HepG2 (cell line): ENCODE data around the gene WDR35. TPM values are rescaled to one million over a fixed set of nuclear protein-coding genes. Genes with fewer than 3 reads are reported as not detected.

Experiments
- ATAC-seq: fragments of 200-7000 bp; cut with Tn5 transposase; 3 replicates; pipeline ENCODE4 v1.9.1; 2020; ENCODE audit warnings: mild to moderate bottlenecking, moderate library complexity
- BruUV-seq: library from RNA; stranded (reverse); fragments of 400-500 nt; replicated peaks from 2 replicates; lab custom pipeline; 2021; lab: Mats Ljungman, UMichigan
- CTCF ChIA-PET: fragments of 300-600 bp; formaldehyde crosslinking; extraction: SDS; loops from one replicate; lab custom pipeline; 2021; ENCODE audit warnings: low total read pairs, inconsistent platforms, low intra/inter-chr PET ratio; lab: Yijun Ruan, JAX
- POLR2A ChIA-PET: fragments of 350-600 bp; sonication (Branson Sonifier 250); formaldehyde crosslinking; loops from one replicate; lab custom pipeline; 2020; ENCODE audit warnings: antibody characterized with exemption, inconsistent platforms; lab: Yijun Ruan, JAX
- DNase-seq: peaks from one replicate; pipeline ENCODE4 v3.0.0-alpha.2; 2015; ENCODE audit warnings: low spot score
- FAIRE-seq: peaks from 3 replicates; lab custom pipeline; 2011; peaks lifted over from hg19 to GRCh38; lab: Jason Lieb, UNC
- H2AFZ ChIP-seq: one replicate; pipeline ENCODE4 v1.6.1; 2011; ENCODE audit warnings: low read length, inconsistent platforms
- H3K27ac ChIP-seq: fragments of 300-600 bp; 3 replicates; pipeline ENCODE4 v1.8.0; 2011; ENCODE audit warnings: mixed run types, mild to moderate bottlenecking, mixed read lengths, low read length, inconsistent platforms; ENCODE audit not compliant: insufficient read depth; ENCODE audit errors: extremely low read length
- H3K27me3 ChIP-seq, 2 experiments: fragments of 200-600 bp in 1 of 2; 2 replicates in 1 of 2; 3 replicates in 1 of 2; pipeline versions ENCODE4 v1.6.0 to v1.8.0; 2011; ENCODE audit warnings: low read length in 2 of 2, mild to moderate bottlenecking in 2 of 2, moderate library complexity in 2 of 2, inconsistent platforms in 1 of 2; ENCODE audit not compliant: insufficient read depth in 2 of 2, control insufficient read depth in 1 of 2
- H3K36me3 ChIP-seq, 2 experiments: fragments of 200-600 bp in 1 of 2; replicated peaks in 1 of 2; 2 replicates in 1 of 2; 3 replicates in 1 of 2; pipeline versions ENCODE4 v1.5.1 to v1.8.0; 2011; ENCODE audit warnings: low read length in 2 of 2, inconsistent platforms in 1 of 2; ENCODE audit not compliant: insufficient read depth in 2 of 2, control insufficient read depth in 1 of 2
- H3K4me1 ChIP-seq: 2 replicates; pipeline ENCODE4 v1.5.1; 2012; ENCODE audit warnings: low read length, inconsistent platforms; ENCODE audit not compliant: insufficient read depth
- H3K4me2 ChIP-seq: 2 replicates; pipeline ENCODE4 v1.6.0; 2011; ENCODE audit warnings: low read depth, low read length, inconsistent platforms
- H3K4me3 ChIP-seq, 3 experiments: fragments of 200-600 bp in 1 of 3; sonication (generic), shearing (Covaris generic) in 1 of 3; replicated peaks in 1 of 3; 2 replicates each; pipeline ENCODE4 v1.5.1; 2011 to 2016; ENCODE audit warnings: low read length in 3 of 3, inconsistent platforms in 2 of 3, low read depth in 2 of 3, mild to moderate bottlenecking in 2 of 3, control low read depth in 1 of 3, mixed read lengths in 1 of 3; ENCODE audit not compliant: insufficient read depth in 1 of 3
- H3K79me2 ChIP-seq: one replicate; pipeline ENCODE4 v1.6.1; 2011; ENCODE audit warnings: low read length, inconsistent platforms; ENCODE audit not compliant: insufficient read depth
- H3K9ac ChIP-seq: 2 replicates; pipeline ENCODE4 v1.6.0; 2011; ENCODE audit warnings: mild to moderate bottlenecking, low read depth, low read length, inconsistent platforms; ENCODE audit not compliant: insufficient read depth
- H3K9me3 ChIP-seq: 2 replicates; pipeline ENCODE4 v1.5.1; 2012; ENCODE audit warnings: mild to moderate bottlenecking, low read length
- H4K20me1 ChIP-seq: 2 replicates; pipeline ENCODE4 v1.6.0; 2011; ENCODE audit warnings: inconsistent platforms, mild to moderate bottlenecking, low read length, moderate library complexity; ENCODE audit not compliant: insufficient read depth
- GMEB2 ChIP-seq: IDR thresholded peaks from 2 replicates; pipeline ENCODE4 v1.6.1; 2016; ENCODE audit warnings: missing biosample characterization, missing genetic modification reagents, low read depth
- JUN ChIP-seq: sonication (generic); formaldehyde crosslinking; IDR thresholded peaks from 2 replicates; pipeline ENCODE4 v1.4.0; 2020; ENCODE audit warnings: mild to moderate bottlenecking, missing genetic modification reagents
- JUNB ChIP-seq: sonication (generic); formaldehyde crosslinking; IDR thresholded peaks from 2 replicates; pipeline ENCODE4 v1.8.0; 2022; ENCODE audit warnings: missing genetic modification reagents, mild to moderate bottlenecking, borderline replicate concordance
- KLF13 ChIP-seq: sonication (generic); formaldehyde crosslinking; IDR thresholded peaks from 2 replicates; pipeline ENCODE4 v1.4.0; 2020; ENCODE audit warnings: mild to moderate bottlenecking, missing genetic modification reagents
- MLX ChIP-seq: IDR thresholded peaks from 2 replicates; pipeline ENCODE4 v1.6.1; 2016
- MYNN ChIP-seq: sonication (generic); formaldehyde crosslinking; IDR thresholded peaks from 2 replicates; pipeline ENCODE4 v1.4.0; 2020; ENCODE audit warnings: mild to moderate bottlenecking, low read depth, missing genetic modification reagents
- PPARG ChIP-seq: conservative IDR thresholded peaks from 2 replicates; pipeline ENCODE4 v1.6.1; 2016; ENCODE audit warnings: missing biosample characterization, missing genetic modification reagents
- SAP130 ChIP-seq: IDR thresholded peaks from 2 replicates; pipeline ENCODE4 v1.6.1; 2016; ENCODE audit warnings: low read depth
- SRF ChIP-seq: IDR thresholded peaks from 2 replicates; pipeline ENCODE4 v1.6.1; 2011; ENCODE audit warnings: mild to moderate bottlenecking, low read depth, low read length, moderate library complexity
- SUZ12 ChIP-seq: fragments of 150-350 bp; IDR thresholded peaks from 2 replicates; pipeline ENCODE4 v1.6.1; 2014; ENCODE audit warnings: low read depth, low read length
- TEAD2 ChIP-seq: sonication (generic); formaldehyde crosslinking; IDR thresholded peaks from 2 replicates; pipeline ENCODE4 v1.9.0; 2021; ENCODE audit warnings: missing genetic modification reagents
- ZBTB26 ChIP-seq: IDR thresholded peaks from 2 replicates; pipeline ENCODE4 v1.6.1; 2016; ENCODE audit warnings: missing compliant biosample characterization, missing genetic modification reagents, borderline replicate concordance
- ZNF101 ChIP-seq: sonication (generic); formaldehyde crosslinking; IDR thresholded peaks from 2 replicates; pipeline ENCODE4 v1.4.0; 2020; ENCODE audit warnings: mild to moderate bottlenecking, low read depth, missing genetic modification reagents, borderline replicate concordance
- ZNF20 ChIP-seq: sonication (generic); formaldehyde crosslinking; IDR thresholded peaks from 2 replicates; pipeline ENCODE4 v1.4.0; 2020; ENCODE audit warnings: mild to moderate bottlenecking, moderate library complexity, missing genetic modification reagents
- ZNF276 ChIP-seq: sonication (generic); formaldehyde crosslinking; IDR thresholded peaks from 2 replicates; pipeline ENCODE4 v1.4.0; 2020; ENCODE audit warnings: mild to moderate bottlenecking, low read depth, missing genetic modification reagents
- ZNF570 ChIP-seq: sonication (generic); formaldehyde crosslinking; IDR thresholded peaks from 2 replicates; pipeline ENCODE4 v1.4.0; 2020; ENCODE audit warnings: mild to moderate bottlenecking, missing genetic modification reagents, borderline replicate concordance
- ZNF589 ChIP-seq: sonication (generic); formaldehyde crosslinking; conservative IDR thresholded peaks from 2 replicates; pipeline ENCODE4 v1.8.0; 2022; ENCODE audit warnings: mild to moderate bottlenecking, moderate library complexity, missing genetic modification reagents
- ZNF75D ChIP-seq: sonication (generic); formaldehyde crosslinking; IDR thresholded peaks from 2 replicates; pipeline ENCODE4 v1.8.1; 2023; ENCODE audit warnings: missing genetic modification reagents, mild to moderate bottlenecking, borderline replicate concordance
- WGBS: methylation state at CpG from one replicate; pipeline ENCODE4 v1.1.6; 2017; ENCODE audit warnings: low lambda C conversion rate; 5-methylcytosine and 5-hydroxymethylcytosine counted together
- in situ Hi-C: cut with HindIII; loops from 2 replicates; pipeline ENCODE4 v1.10.0; 2017; ENCODE audit warnings: low pct_unique_long_range_greater_than_20kb; ENCODE audit not compliant: extremely low pct_ligation_motif_present
- intact Hi-C: fragments of 100-400 bp; cut with micrococcal nuclease; formaldehyde crosslinking; loops from one replicate; pipeline ENCODE4 v1.10.0; 2022; ENCODE audit not compliant: unreplicated experiment
- polyA plus RNA-seq, 8 experiments: library from polyadenylated mRNA; depleted of rRNA in 3 of 8; stranded (reverse) in 7 of 8; unstranded in 1 of 8; fragments of >200 nt; fragmentation: Illumina TruSeq in 4 of 8; extraction: Trizol in 4 of 8; gene quantifications; 2 replicates each; pipeline versions ENCODE4 v1.2.1 to v1.2.3, GENCODE V29; 2011 to 2016; ENCODE audit warnings: low read depth in 4 of 8, missing spikeins in 1 of 8, mixed read lengths in 1 of 8; ENCODE audit not compliant: insufficient read depth in 1 of 8
- total RNA-seq, 5 experiments: library from RNA; depleted of rRNA; stranded (reverse); fragments of >200 nt; fragmentation: Illumina TruSeq; extraction: Trizol; gene quantifications; 2 replicates each; pipeline ENCODE4 v1.2.3, GENCODE V29; 2016; ENCODE audit warnings: low read depth in 1 of 5

Gene WDR35
- total and polyA plus RNA-seq, 2 of the 13 experiments (the other 11 are each of a cell fraction or from before 2014, with no cell fraction given), result 11.1 to 19.6 TPM

- TF ChIP-seq ZNF589 (no peak), SRF (no peak)
Measured at GRCh38 chr2:19876751-19877150, 113.2 kb downstream of the WDR35 start (continued).

- no peaks in the 10 kb centered on the region for H3K9me3 ChIP-seq
- in situ Hi-C loops (no loop called here), intact Hi-C loops (no loop called here)
- ChIA-PET CTCF (no interaction called here), POLR2A (no interaction called here)
- no peaks in the 10 kb centered on the region for H3K79me2 ChIP-seq
- no peak overlapping the region for H3K4me3 ChIP-seq
- DNase-seq (no peak), ATAC-seq (no peak), FAIRE-seq (no peak)
- no peaks in the 10 kb centered on the region for H4K20me1 ChIP-seq
- 8% methylated on average over 1 of the region's 1 CpG for WGBS
- TF ChIP-seq ZBTB26 (CRISPR knock-in tag) (no peak), MLX (CRISPR knock-in tag) (no peak), GMEB2 (CRISPR knock-in tag) (no peak), SAP130 (CRISPR knock-in tag) (no peak), SUZ12 (no peak), ZNF75D (CRISPR knock-in tag) (no peak), MYNN (CRISPR knock-in tag) (no peak), JUN (CRISPR knock-in tag) (no peak), PPARG (CRISPR knock-in tag) (no peak), ZNF101 (CRISPR knock-in tag) (no peak), ZNF276 (CRISPR knock-in tag) (no peak), TEAD2 (CRISPR knock-in tag) (no peak), JUNB (CRISPR knock-in tag) (no peak), KLF13 (no peak), ZNF20 (CRISPR knock-in tag) (no peak), ZNF570 (CRISPR knock-in tag) (no peak)
- BruUV-seq, result no TSS peak
- H3K36me3 ChIP-seq, result no peaks in the 10 kb centered on the region
- H3K9ac ChIP-seq, result no peak overlapping the region
- no peak overlapping the region for H2AFZ ChIP-seq
- no peak overlapping the region for H3K27ac ChIP-seq
- H3K4me2 ChIP-seq, result no peak overlapping the region
- H3K27me3 ChIP-seq, result peaks cover 0 to 6% of the 10 kb centered on the region in 2 experiments; a peak in 2 of 5 replicates
- H3K4me1 ChIP-seq, result no peaks in the 10 kb centered on the region
Measured at GRCh38 chr2:19875280-19875679, 114.6 kb downstream of the WDR35 start.
